ENCODE results near the gene L3MBTL4. TPM values are rescaled to one million over a fixed set of nuclear protein-coding genes. Genes with fewer than 3 reads are reported as not detected.

Gene L3MBTL4
- total and polyA plus RNA-seq, 10 of the 15 experiments (the other 5 are each of a cell fraction or from before 2014, with no cell fraction given): 1.3 to 8.7 (median 3.8) TPM

DNA sequence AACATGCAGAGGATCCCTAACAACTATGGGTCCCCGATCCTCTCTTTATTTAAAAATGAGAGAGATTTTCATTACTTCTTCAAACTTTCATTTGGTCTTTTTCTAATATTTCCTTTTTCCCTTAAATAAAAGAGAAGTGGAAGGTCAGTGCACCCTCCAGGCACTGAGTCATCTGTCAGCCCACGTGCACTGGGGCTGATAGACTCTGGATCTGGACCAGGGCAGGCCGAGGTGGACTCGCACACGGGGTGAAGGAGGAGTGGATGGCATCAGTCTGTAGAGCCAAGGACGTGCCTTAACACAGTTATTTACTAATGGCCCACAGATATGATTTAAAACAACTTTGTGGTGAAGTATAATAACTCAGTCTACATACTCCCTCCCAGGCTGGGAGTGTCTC, 305.0 kb downstream of the L3MBTL4 start (continued):
- TF ChIP-seq, protein P1, sequence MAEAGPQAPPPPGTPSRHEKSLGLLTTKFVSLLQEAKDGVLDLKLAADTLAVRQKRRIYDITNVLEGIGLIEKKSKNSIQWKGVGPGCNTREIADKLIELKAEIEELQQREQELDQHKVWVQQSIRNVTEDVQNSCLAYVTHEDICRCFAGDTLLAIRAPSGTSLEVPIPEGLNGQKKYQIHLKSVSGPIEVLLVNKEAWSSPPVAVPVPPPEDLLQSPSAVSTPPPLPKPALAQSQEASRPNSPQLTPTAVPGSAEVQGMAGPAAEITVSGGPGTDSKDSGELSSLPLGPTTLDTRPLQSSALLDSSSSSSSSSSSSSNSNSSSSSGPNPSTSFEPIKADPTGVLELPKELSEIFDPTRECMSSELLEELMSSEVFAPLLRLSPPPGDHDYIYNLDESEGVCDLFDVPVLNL (IDR thresholded peaks at IDR 0.05; ENCODE audit: low read depth, low read length): no peak
- TF ChIP-seq SPI1 (IDR thresholded peaks at IDR 0.05; ENCODE audit: borderline replicate concordance, insufficient read depth, low read depth, low read length) (no peak), TAF1 (IDR thresholded peaks at IDR 0.05; ENCODE audit: borderline replicate concordance, low read depth, low read length) (no peak), RAD21 (IDR thresholded peaks at IDR 0.05; ENCODE audit: insufficient read depth, low read depth, low read length) (no peak), ZSCAN29 (IDR thresholded peaks at IDR 0.05) (no peak), BHLHE40 (IDR thresholded peaks at IDR 0.05; ENCODE audit: borderline replicate concordance in 1 of 2, low read depth in 2 of 2, low read length in 1 of 2) (no peak)
- TF ChIP-seq, protein P2, sequence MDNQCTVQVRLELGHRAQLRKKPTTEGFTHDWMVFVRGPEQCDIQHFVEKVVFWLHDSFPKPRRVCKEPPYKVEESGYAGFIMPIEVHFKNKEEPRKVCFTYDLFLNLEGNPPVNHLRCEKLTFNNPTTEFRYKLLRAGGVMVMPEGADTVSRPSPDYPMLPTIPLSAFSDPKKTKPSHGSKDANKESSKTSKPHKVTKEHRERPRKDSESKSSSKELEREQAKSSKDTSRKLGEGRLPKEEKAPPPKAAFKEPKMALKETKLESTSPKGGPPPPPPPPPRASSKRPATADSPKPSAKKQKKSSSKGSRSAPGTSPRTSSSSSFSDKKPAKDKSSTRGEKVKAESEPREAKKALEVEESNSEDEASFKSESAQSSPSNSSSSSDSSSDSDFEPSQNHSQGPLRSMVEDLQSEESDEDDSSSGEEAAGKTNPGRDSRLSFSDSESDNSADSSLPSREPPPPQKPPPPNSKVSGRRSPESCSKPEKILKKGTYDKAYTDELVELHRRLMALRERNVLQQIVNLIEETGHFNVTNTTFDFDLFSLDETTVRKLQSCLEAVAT (IDR thresholded peaks at IDR 0.05): no peak

DNA sequence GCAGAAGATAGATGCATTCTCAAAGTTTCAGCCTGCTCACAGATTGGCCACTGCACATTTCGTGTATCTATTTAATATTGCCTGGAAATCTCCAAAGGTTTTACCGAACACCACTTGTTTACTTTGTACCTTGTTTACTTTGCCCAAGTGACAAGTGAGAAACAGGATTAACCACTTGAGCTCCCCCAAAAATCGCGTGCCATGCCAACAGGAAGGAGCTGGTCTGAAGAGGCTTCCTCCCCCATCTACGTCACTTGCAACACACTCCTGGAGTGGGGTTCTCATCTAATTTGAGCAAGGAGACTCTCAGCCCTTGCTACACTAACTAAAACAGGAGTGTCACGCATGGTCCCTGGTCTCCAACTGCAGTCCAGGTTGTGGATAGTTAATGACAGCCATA, 306.9 kb downstream of the L3MBTL4 start:
- in situ Hi-C loops (cut with MboI): no loop called here
- intact Hi-C loops (cut with micrococcal nuclease; ENCODE audit: unreplicated experiment): loop anchor here (5.0 kb wide), 1 partner anchor 50 kb away; no protein-coding TSS in a partner anchor
- no TSS peak for BruUV-seq (replicated peaks)

More for the DNA sequence above, 306.9 kb downstream of the L3MBTL4 start:
- Histone ChIP-seq H3K9me3 (replicated peaks; ENCODE audit: control insufficient read depth, insufficient read depth, low read length) (no peaks in the 10 kb centered on the region), H3K27ac (ENCODE audit: control insufficient read depth, insufficient read depth) (no peak overlapping the region), H3K27me3 (replicated peaks in 1 of 2; ENCODE audit: control insufficient read depth in 2 of 2, insufficient read depth in 2 of 2, low read length in 1 of 2) (no peaks in the 10 kb centered on the region), H4K20me1 (ENCODE audit: control insufficient read depth, insufficient read depth) (no peaks in the 10 kb centered on the region), H3K79me2 (ENCODE audit: control insufficient read depth, insufficient read depth, low read length) (no peaks in the 10 kb centered on the region), H3K4me1 (ENCODE audit: control insufficient read depth, insufficient read depth, low read length) (no peaks in the 10 kb centered on the region), H3K4me2 (ENCODE audit: control insufficient read depth, insufficient read depth) (no peak overlapping the region), H3K9ac (ENCODE audit: control insufficient read depth, insufficient read depth, low read length) (no peak overlapping the region), H3K36me3 (ENCODE audit: control insufficient read depth in 2 of 2, insufficient read depth in 2 of 2, low read length in 1 of 2) (no peaks in the 10 kb centered on the region), H3K4me3 (no peak overlapping the region), H2AFZ (ENCODE audit: control insufficient read depth, low read depth, low read length) (no peak overlapping the region)
- FAIRE-seq (no peak), DNase-seq (ENCODE audit: low read depth, low spot score) (no peak), ATAC-seq (no peak)
- POLR2A ChIA-PET: no interaction called here
- RAD21 ChIA-PET (ENCODE audit: unreplicated experiment): no interaction called here
- CTCF ChIA-PET: no interaction called here
- 48% methylated on average over 6 of the region's 6 CpGs for WGBS (ENCODE audit: insufficient coverage, insufficient replicate concordance, low lambda C conversion rate, missing lambda C conversion rate)
- TF ChIP-seq ESRRA (IDR thresholded peaks at IDR 0.05; ENCODE audit: low read length) (no peak), STAT3 (IDR thresholded peaks at IDR 0.05; ENCODE audit: low read depth, low read length) (no peak), MTA2 (IDR thresholded peaks at IDR 0.05; ENCODE audit: low read depth) (no peak), MYC (IDR thresholded peaks at IDR 0.05; ENCODE audit: insufficient read depth, insufficient read length, insufficient replicate concordance, low read length, severe bottlenecking) (no peak), NFYB (IDR thresholded peaks at IDR 0.05; ENCODE audit: insufficient read depth, low read depth, low read length) (no peak), CHD2 (IDR thresholded peaks at IDR 0.05; ENCODE audit: borderline replicate concordance, low read depth, low read length) (no peak), SUZ12 (IDR thresholded peaks at IDR 0.05; ENCODE audit: unreplicated experiment) (no peak)
- TF ChIP-seq, protein P3, sequence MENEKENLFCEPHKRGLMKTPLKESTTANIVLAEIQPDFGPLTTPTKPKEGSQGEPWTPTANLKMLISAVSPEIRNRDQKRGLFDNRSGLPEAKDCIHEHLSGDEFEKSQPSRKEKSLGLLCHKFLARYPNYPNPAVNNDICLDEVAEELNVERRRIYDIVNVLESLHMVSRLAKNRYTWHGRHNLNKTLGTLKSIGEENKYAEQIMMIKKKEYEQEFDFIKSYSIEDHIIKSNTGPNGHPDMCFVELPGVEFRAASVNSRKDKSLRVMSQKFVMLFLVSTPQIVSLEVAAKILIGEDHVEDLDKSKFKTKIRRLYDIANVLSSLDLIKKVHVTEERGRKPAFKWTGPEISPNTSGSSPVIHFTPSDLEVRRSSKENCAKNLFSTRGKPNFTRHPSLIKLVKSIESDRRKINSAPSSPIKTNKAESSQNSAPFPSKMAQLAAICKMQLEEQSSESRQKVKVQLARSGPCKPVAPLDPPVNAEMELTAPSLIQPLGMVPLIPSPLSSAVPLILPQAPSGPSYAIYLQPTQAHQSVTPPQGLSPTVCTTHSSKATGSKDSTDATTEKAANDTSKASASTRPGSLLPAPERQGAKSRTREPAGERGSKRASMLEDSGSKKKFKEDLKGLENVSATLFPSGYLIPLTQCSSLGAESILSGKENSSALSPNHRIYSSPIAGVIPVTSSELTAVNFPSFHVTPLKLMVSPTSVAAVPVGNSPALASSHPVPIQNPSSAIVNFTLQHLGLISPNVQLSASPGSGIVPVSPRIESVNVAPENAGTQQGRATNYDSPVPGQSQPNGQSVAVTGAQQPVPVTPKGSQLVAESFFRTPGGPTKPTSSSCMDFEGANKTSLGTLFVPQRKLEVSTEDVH (IDR thresholded peaks at IDR 0.05; ENCODE audit: low read depth, partially characterized antibody): no peak
- TF ChIP-seq, protein P4, sequence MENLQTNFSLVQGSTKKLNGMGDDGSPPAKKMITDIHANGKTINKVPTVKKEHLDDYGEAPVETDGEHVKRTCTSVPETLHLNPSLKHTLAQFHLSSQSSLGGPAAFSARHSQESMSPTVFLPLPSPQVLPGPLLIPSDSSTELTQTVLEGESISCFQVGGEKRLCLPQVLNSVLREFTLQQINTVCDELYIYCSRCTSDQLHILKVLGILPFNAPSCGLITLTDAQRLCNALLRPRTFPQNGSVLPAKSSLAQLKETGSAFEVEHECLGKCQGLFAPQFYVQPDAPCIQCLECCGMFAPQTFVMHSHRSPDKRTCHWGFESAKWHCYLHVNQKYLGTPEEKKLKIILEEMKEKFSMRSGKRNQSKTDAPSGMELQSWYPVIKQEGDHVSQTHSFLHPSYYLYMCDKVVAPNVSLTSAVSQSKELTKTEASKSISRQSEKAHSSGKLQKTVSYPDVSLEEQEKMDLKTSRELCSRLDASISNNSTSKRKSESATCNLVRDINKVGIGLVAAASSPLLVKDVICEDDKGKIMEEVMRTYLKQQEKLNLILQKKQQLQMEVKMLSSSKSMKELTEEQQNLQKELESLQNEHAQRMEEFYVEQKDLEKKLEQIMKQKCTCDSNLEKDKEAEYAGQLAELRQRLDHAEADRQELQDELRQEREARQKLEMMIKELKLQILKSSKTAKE (IDR thresholded peaks at IDR 0.05; ENCODE audit: low read depth, poor library complexity, severe bottlenecking): no peak
- SMC1A ChIA-PET (ENCODE audit: uncharacterized antibody, unreplicated experiment): no interaction called here
